Measurements from ENCODE around the gene TAF1A.
"Not testable (repeated sequence)": the region's sequence is repeated elsewhere in the genome, so short reads cannot be mapped to it uniquely, and the experiment has no call there.

Gene TAF1A

DNA sequence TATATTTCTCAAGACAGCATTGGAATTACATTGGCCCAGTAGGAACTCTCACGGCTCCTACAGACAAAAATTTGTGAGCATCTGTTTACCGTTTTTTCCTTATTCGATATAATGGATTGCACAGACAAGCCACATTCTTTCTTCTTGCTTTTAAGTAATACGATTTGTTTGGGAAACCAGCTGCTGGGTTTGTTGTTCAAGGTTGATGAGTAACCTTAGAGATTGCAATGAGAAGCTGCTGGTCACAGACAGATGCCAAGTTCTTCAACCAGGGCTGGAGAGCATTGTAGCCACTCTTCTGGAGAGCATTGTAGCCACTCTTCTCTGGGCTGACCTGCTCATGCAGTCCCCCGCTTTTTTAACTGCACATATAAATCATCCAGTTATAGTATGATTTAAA is 26.8 kb upstream of the TAF1A start:
- no peak for TF ChIP-seq CTCF (conservative IDR thresholded peaks at IDR 0.05)
- no peak overlapping the region; the same call in 1 of the 2 replicates for H3K27ac ChIP-seq

- H3K27ac ChIP-seq, result peak overlapping the region; percentile 9; the same call in 1 of the 2 replicates
- TF ChIP-seq CTCF (conservative IDR thresholded peaks at IDR 0.05), result no peak
Observed at GRCh38 chr1:222613627-222614026, 23.9 kb upstream of the TAF1A start.

GRCh38 chr1:222610728-222611127 is 21.0 kb upstream of the TAF1A start:
- TF ChIP-seq CTCF (conservative IDR thresholded peaks at IDR 0.05), result no peak
- no peak overlapping the region for H3K27ac ChIP-seq

- not testable (repeated sequence) for H3K27ac ChIP-seq
Observed at GRCh38 chr1:222609111-222609510, 19.4 kb upstream of the TAF1A start.

DNA sequence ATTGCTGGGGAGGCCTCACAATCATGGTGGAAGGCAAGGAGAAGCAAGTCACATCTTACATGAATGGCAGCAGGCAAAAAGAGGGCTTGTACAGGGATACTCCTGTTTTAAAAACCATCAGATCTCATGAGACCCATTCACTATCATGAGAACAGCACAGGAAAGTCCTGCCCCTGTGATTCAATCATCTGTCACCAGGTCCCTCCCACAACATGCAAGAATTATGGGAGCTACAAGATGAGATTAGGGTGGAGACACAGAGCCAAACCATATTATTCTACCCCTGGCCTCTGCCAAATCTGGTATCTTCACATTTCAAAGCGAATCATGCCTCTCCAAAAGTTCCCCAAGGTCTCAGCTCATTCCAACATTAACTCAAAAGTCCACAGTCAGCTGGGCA is 17.0 kb upstream of the TAF1A start:
- TF ChIP-seq CTCF (conservative IDR thresholded peaks at IDR 0.05), result no peak
- no peak overlapping the region for H3K27ac ChIP-seq

GRCh38 chr1:222601257-222601656 is 11.5 kb upstream of the TAF1A start:
- peak overlapping the region; percentile 68 for H3K27ac ChIP-seq
- TF ChIP-seq CTCF (conservative IDR thresholded peaks at IDR 0.05), result no peak

- H3K27ac ChIP-seq, result peak overlapping the region; percentile 68
- no peak for TF ChIP-seq CTCF (conservative IDR thresholded peaks at IDR 0.05)
Observed at GRCh38 chr1:222600281-222600680, 10.5 kb upstream of the TAF1A start.

DNA sequence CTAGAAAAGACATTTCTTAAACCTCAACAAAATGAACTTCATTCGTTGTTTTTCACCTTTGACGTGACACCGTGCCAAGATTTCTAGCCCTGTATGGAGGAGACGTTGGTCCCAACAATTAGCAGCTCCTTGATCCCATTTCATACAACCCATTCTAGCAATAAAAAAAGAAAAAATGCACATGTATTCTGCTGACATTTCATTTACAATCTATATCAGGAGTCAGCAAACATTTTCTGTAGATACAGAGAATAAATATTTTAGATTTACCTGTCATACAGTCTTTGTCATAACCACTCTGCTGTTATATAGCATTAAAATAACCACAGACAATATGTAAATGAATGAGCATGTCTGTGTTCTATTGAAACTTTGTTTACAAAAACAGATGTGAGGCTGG is 7.0 kb upstream of the TAF1A start:
- no peak for TF ChIP-seq CTCF (conservative IDR thresholded peaks at IDR 0.05)
- no peak overlapping the region for H3K27ac ChIP-seq

Data from VCaP (cell line).